ENCODE results near the gene ECT2L. TPM values are rescaled to one million over a fixed set of nuclear protein-coding genes. Genes with fewer than 3 reads are reported as not detected.
A peak's percentile ranks its signal among the peaks of the same experiment; 100 is the strongest.

Gene ECT2L
- total and polyA plus RNA-seq, 2 of the 4 experiments (the other 2 are of a cell fraction): not detected

GRCh38 chr6:138787138-138787537 lies 8.7 kb upstream of the ECT2L start:
- H3K9me1 ChIP-seq (ENCODE audit: insufficient read depth, low read length): no peaks in the 10 kb centered on the region

More at GRCh38 chr6:138787138-138787537, 8.7 kb upstream of the ECT2L start:
- TF ChIP-seq MAFK (IDR thresholded peaks at IDR 0.05; ENCODE audit: low read depth, low read length): peak; percentile 43
- TF ChIP-seq CTCF (conservative IDR thresholded peaks at IDR 0.05; ENCODE audit: low read depth, low read length): no peak
- H3K18ac ChIP-seq (ENCODE audit: low read depth, low read length): no peak overlapping the region
- ChIA-PET CTCF (no interaction called here), POLR2A (ENCODE audit: unreplicated experiment) (no interaction called here)
- no peak overlapping the region for H3K14ac ChIP-seq (replicated peaks; ENCODE audit: low read depth, low read length)
- no peaks in the 10 kb centered on the region for H4K20me1 ChIP-seq (ENCODE audit: insufficient read depth, low read length)
- peaks cover 11% of the 10 kb centered on the region for H3K36me3 ChIP-seq (ENCODE audit: control insufficient read depth, insufficient read depth, low read length)
- H2BK15ac ChIP-seq (ENCODE audit: low read depth, low read length): no peak overlapping the region
- no peak overlapping the region for H4K91ac ChIP-seq (ENCODE audit: insufficient read depth, low read depth, low read length)
- dilution Hi-C loops (cut with HindIII; ENCODE audit: low sequenced_read_pairs, unreplicated experiment): no loop called here
- no peak overlapping the region for H3K4me2 ChIP-seq (ENCODE audit: low read depth, low read length)
- DNase-seq (no peak), ATAC-seq (ENCODE audit: low read depth) (no peak)
- no peaks in the 10 kb centered on the region for H3K4me1 ChIP-seq (ENCODE audit: control insufficient read depth, insufficient read depth, low read length)
- H2BK120ac ChIP-seq (ENCODE audit: low read depth, low read length): no peak overlapping the region
- H3K27ac ChIP-seq (ENCODE audit: insufficient read depth, low read length): no peak overlapping the region
- H4K5ac ChIP-seq (ENCODE audit: low read depth, low read length): no peak overlapping the region
- no peak overlapping the region for H3K4ac ChIP-seq (ENCODE audit: low read depth, low read length)
- no peak overlapping the region for H3K4me3 ChIP-seq (ENCODE audit: insufficient read depth, low read depth, low read length)
- intact Hi-C loops (cut with micrococcal nuclease): no loop called here
- no peak overlapping the region for H2BK5ac ChIP-seq (ENCODE audit: low read depth, low read length, poor library complexity, severe bottlenecking)
- H2AK5ac ChIP-seq (ENCODE audit: low read depth, low read length): no peak overlapping the region
- H3K79me1 ChIP-seq (ENCODE audit: low read depth in 1 of 2, low read length in 2 of 2): no peaks in the 10 kb centered on the region
- no CpG with 5 or more reads among the region's 1 CpG for WGBS, 2 experiments (ENCODE audit: extremely low coverage in 2 of 2, insufficient read length in 1 of 2)
- in situ Hi-C loops (cut with MboI; ENCODE audit: low sequenced_read_pairs): no loop called here
- no peak overlapping the region for H3K23ac ChIP-seq (ENCODE audit: low read depth, low read length)
- H3K9ac ChIP-seq (ENCODE audit: low read depth, low read length): no peak overlapping the region
- BruUV-seq (replicated peaks): no TSS peak
- no peak overlapping the region for H2BK20ac ChIP-seq (ENCODE audit: low read depth, low read length)
- H3K56ac ChIP-seq (ENCODE audit: extremely low read depth, insufficient read depth, low read length): no peak overlapping the region
- no peak overlapping the region for H4K8ac ChIP-seq (ENCODE audit: low read depth in 2 of 2, low read length in 2 of 2)
- H3K27me3 ChIP-seq (ENCODE audit: control insufficient read depth, insufficient read depth, low read length): no peaks in the 10 kb centered on the region
- no peak overlapping the region for H2AK9ac ChIP-seq (replicated peaks; ENCODE audit: low read depth, low read length, poor library complexity)
- no peaks in the 10 kb centered on the region for H3K9me3 ChIP-seq (ENCODE audit: control insufficient read depth, insufficient read depth, low read length)
- no peak overlapping the region for H2AFZ ChIP-seq (replicated peaks; ENCODE audit: low read length, poor library complexity)
